HCT116 (cell line): ENCODE results near the gene RCAN2. TPM values are rescaled to one million over a fixed set of nuclear protein-coding genes. Genes with fewer than 3 reads are reported as not detected.

Experiments
- ATAC-seq: fragments of 200-7000 bp; cut with Tn5 transposase; 2 replicates; pipeline ENCODE4 v1.9.1; 2020; ENCODE audit warnings: mild to moderate bottlenecking, moderate library complexity
- BruUV-seq: library from RNA; stranded (reverse); fragments of 400-500 nt; replicated peaks from 2 replicates; lab custom pipeline; 2021; lab: Mats Ljungman, UMichigan
- CTCF ChIA-PET: fragments of 300-600 bp; sonication (Branson Sonifier 250); formaldehyde crosslinking; loops from one replicate; lab custom pipeline; 2021; ENCODE audit warnings: antibody characterized with exemption; lab: Charles Lee
- POLR2A ChIA-PET: fragments of 300-600, 350-600 bp; sonication (Branson Sonifier 250); formaldehyde crosslinking; loops from one replicate; lab custom pipeline; 2021; ENCODE audit warnings: antibody characterized with exemption; lab: Charles Lee
- RAD21 ChIA-PET, 2 experiments: fragments of 300-600 bp; sonication (Branson Sonifier 250); formaldehyde crosslinking; loops; one replicate each; lab custom pipeline; 2023; ENCODE audit warnings: low total read pairs in 2 of 2; ENCODE audit not compliant: uncharacterized antibody in 2 of 2, unreplicated experiment in 2 of 2, low non-redundant PET in 1 of 2; lab: Charles Lee
- DNase-seq: peaks from one replicate; pipeline ENCODE4 v3.0.0-alpha.2; 2010; ENCODE audit warnings: low read depth, low spot score
- H2AFZ ChIP-seq: fragments of 200-600 bp; shearing (Covaris generic), sonication (generic); 2 replicates; pipeline ENCODE4 v1.6.1; 2017; ENCODE audit warnings: low read depth, mixed run types, mixed read lengths, antibody characterized with exemption, low read length; ENCODE audit not compliant: poor library complexity, severe bottlenecking
- H3K27ac ChIP-seq: 2 replicates; pipeline ENCODE4 v1.5.1; 2012; ENCODE audit warnings: low read depth, low read length
- H3K27me3 ChIP-seq: fragments of 200-600 bp; sonication (generic); 2 replicates; pipeline ENCODE4 v1.6.1; 2016; ENCODE audit warnings: mixed run types, low read length, mixed read lengths; ENCODE audit not compliant: insufficient read depth
- H3K36me3 ChIP-seq, 2 experiments: fragments of 200-500 bp in 1 of 2; fragments of 200-600 bp in 1 of 2; sonication (Bioruptor generic) in 1 of 2; sonication (generic) in 1 of 2; 2 replicates each; pipeline versions ENCODE4 v1.5.1 to v1.6.1; 2014 to 2016; ENCODE audit warnings: low read length in 2 of 2, inconsistent platforms in 1 of 2, mixed read lengths in 1 of 2, mixed run types in 1 of 2; ENCODE audit not compliant: insufficient read depth in 2 of 2, control insufficient read depth in 1 of 2
- H3K4me1 ChIP-seq, 2 experiments: fragments of 200-600 bp in 1 of 2; sonication (generic) in 1 of 2; 2 replicates each; pipeline versions ENCODE4 v1.5.1 to v1.6.1; 2012 to 2017; ENCODE audit warnings: low read length in 2 of 2, inconsistent platforms in 1 of 2, mild to moderate bottlenecking in 1 of 2, mixed read lengths in 1 of 2, mixed run types in 1 of 2, moderate library complexity in 1 of 2; ENCODE audit not compliant: insufficient read depth in 2 of 2, control insufficient read depth in 1 of 2
- H3K4me2 ChIP-seq: fragments of 200-600 bp; sonication (generic); 2 replicates; pipeline ENCODE4 v1.6.1; 2017; ENCODE audit warnings: mixed run types, low read length, mixed read lengths
- H3K4me3 ChIP-seq, 2 experiments: fragments of 200-600 bp in 1 of 2; sonication (generic) in 1 of 2; replicated peaks in 1 of 2; 2 replicates each; pipeline ENCODE4 v1.5.1; 2011 to 2016; ENCODE audit warnings: low read length in 2 of 2, control low read depth in 1 of 2, low read depth in 1 of 2, mild to moderate bottlenecking in 1 of 2, mixed read lengths in 1 of 2, mixed run types in 1 of 2
- H3K79me2 ChIP-seq: fragments of 200-600 bp; sonication (generic); 2 replicates; pipeline ENCODE4 v1.6.1; 2017; ENCODE audit warnings: mild to moderate bottlenecking, mixed run types, low read length, moderate library complexity, mixed read lengths; ENCODE audit not compliant: insufficient read depth
- H3K9ac ChIP-seq: fragments of 200-600 bp; sonication (generic); 2 replicates; pipeline ENCODE4 v1.6.1; 2016; ENCODE audit warnings: low read length, mixed read lengths
- H3K9me2 ChIP-seq: fragments of 200-600 bp; sonication (generic), shearing (Covaris generic); 2 replicates; pipeline ENCODE4 v1.6.1; 2017; ENCODE audit warnings: mixed run types, mild to moderate bottlenecking, moderate library complexity; ENCODE audit not compliant: insufficient read depth
- H3K9me3 ChIP-seq, 2 experiments: fragments of 200-500 bp in 1 of 2; fragments of 200-600 bp in 1 of 2; sonication (Bioruptor generic) in 1 of 2; sonication (generic) in 1 of 2; 2 replicates each; pipeline ENCODE4 v1.6.1; 2014 to 2017; ENCODE audit warnings: low read length in 2 of 2, mixed read lengths in 2 of 2, inconsistent platforms in 1 of 2, low read depth in 1 of 2, mild to moderate bottlenecking in 1 of 2, mixed run types in 1 of 2, moderate library complexity in 1 of 2; ENCODE audit not compliant: control insufficient read depth in 1 of 2, insufficient read depth in 1 of 2
- H4K20me1 ChIP-seq: fragments of 200-600 bp; sonication (generic), shearing (Covaris generic); 2 replicates; pipeline ENCODE4 v1.6.1; 2017; ENCODE audit warnings: mixed run types, mild to moderate bottlenecking, moderate library complexity; ENCODE audit not compliant: insufficient read depth
- CBX3 ChIP-seq: IDR thresholded peaks from 2 replicates; pipeline ENCODE4 v1.6.1; 2012; ENCODE audit warnings: low read depth
- CEBPB ChIP-seq: IDR thresholded peaks from 2 replicates; pipeline ENCODE4 v1.6.1; 2012; ENCODE audit warnings: low read depth
- EGR1 ChIP-seq: IDR thresholded peaks from 2 replicates; pipeline ENCODE4 v1.6.1; 2012; ENCODE audit warnings: low read depth
- ELF1 ChIP-seq: IDR thresholded peaks from 2 replicates; pipeline ENCODE4 v1.6.1; 2012; ENCODE audit warnings: low read depth, borderline replicate concordance
- EZH2 ChIP-seq: fragments of 200-600 bp; sonication (generic); IDR thresholded peaks from 2 replicates; pipeline ENCODE4 v1.6.1; 2017; ENCODE audit warnings: antibody characterized with exemption, mixed run types
- EZH2phosphoT487 ChIP-seq: fragments of 200-600 bp; IDR thresholded peaks from 2 replicates; pipeline ENCODE4 v1.6.1; 2018; ENCODE audit warnings: antibody characterized with exemption, borderline replicate concordance
- FOSL1 ChIP-seq: IDR thresholded peaks from 2 replicates; pipeline ENCODE4 v1.6.1; 2012; ENCODE audit warnings: low read depth
- JUND ChIP-seq: IDR thresholded peaks from 2 replicates; pipeline ENCODE4 v1.6.1; 2012
- POLR2AphosphoS5 ChIP-seq: IDR thresholded peaks from 2 replicates; pipeline ENCODE4 v1.6.1; 2011; ENCODE audit warnings: mild to moderate bottlenecking, low read depth, low read length, moderate library complexity
- SIN3A ChIP-seq: IDR thresholded peaks from 2 replicates; pipeline ENCODE4 v1.6.1; 2012; ENCODE audit warnings: low read depth
- TCF7L2 ChIP-seq: IDR thresholded peaks from 2 replicates; pipeline ENCODE4 v1.7.0; 2011; ENCODE audit warnings: borderline replicate concordance, inconsistent platforms; ENCODE audit not compliant: insufficient read depth, insufficient read length; ENCODE audit errors: extremely low read depth
- YY1 ChIP-seq: IDR thresholded peaks from 2 replicates; pipeline ENCODE4 v1.6.1; 2011; ENCODE audit warnings: low read length, low read depth, moderate library complexity, mild to moderate bottlenecking; ENCODE audit not compliant: insufficient replicate concordance; ENCODE audit errors: extremely low read depth
- intact Hi-C: fragments of 100-400 bp; cut with micrococcal nuclease; formaldehyde crosslinking; loops from 2 replicates; pipeline ENCODE4 v1.10.0; 2022
- total RNA-seq: library from RNA; stranded (reverse); gene quantifications from one replicate; pipeline ENCODE4 v1.2.1, GENCODE V29; 2021; ENCODE audit not compliant: unreplicated experiment
- TF ChIP-seq, protein P1 (sequence below): IDR thresholded peaks from 2 replicates; pipeline ENCODE4 v1.6.1; 2012; ENCODE audit warnings: low read depth
- TF ChIP-seq, protein P2 (sequence below): IDR thresholded peaks from 2 replicates; pipeline ENCODE4 v1.6.1; 2012
- TF ChIP-seq, protein P3 (sequence below), 3 experiments: fragments of 200-600 bp in 1 of 3; sonication (generic) in 1 of 3; IDR thresholded peaks in 2 of 3; conservative IDR thresholded peaks in 1 of 3; 2 replicates each; pipeline ENCODE4 v1.5.1; 2012 to 2017; ENCODE audit warnings: low read depth in 2 of 3, low read length in 2 of 3, antibody characterized with exemption in 1 of 3, borderline replicate concordance in 1 of 3, control low read depth in 1 of 3, mild to moderate bottlenecking in 1 of 3, mixed read lengths in 1 of 3, mixed run types in 1 of 3, moderate library complexity in 1 of 3; ENCODE audit not compliant: insufficient read depth in 1 of 3

The RCAN2 gene
- total RNA-seq, 1 experiment from 2014 or later = 0.57 TPM

DNA sequence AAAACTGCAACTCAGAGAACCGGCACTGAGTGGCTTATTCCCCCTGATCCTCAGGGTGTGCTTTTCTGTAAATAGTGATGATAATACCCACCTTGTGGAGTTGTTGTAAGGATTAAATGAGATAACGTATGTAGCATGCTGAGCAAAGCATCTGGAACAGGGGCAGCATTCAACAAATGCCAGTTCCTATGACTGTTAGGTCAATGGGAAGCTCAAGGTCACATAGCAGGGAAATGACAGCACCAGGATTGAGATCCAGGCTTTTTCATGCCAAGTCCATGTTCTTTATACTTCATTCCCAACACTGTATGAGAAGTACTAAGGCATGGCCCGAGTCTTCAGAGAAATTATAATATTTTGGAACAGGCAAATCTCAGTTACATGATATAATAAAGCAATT lies 5.1 kb downstream of the RCAN2 start (continued):
- TF ChIP-seq, protein P1, sequence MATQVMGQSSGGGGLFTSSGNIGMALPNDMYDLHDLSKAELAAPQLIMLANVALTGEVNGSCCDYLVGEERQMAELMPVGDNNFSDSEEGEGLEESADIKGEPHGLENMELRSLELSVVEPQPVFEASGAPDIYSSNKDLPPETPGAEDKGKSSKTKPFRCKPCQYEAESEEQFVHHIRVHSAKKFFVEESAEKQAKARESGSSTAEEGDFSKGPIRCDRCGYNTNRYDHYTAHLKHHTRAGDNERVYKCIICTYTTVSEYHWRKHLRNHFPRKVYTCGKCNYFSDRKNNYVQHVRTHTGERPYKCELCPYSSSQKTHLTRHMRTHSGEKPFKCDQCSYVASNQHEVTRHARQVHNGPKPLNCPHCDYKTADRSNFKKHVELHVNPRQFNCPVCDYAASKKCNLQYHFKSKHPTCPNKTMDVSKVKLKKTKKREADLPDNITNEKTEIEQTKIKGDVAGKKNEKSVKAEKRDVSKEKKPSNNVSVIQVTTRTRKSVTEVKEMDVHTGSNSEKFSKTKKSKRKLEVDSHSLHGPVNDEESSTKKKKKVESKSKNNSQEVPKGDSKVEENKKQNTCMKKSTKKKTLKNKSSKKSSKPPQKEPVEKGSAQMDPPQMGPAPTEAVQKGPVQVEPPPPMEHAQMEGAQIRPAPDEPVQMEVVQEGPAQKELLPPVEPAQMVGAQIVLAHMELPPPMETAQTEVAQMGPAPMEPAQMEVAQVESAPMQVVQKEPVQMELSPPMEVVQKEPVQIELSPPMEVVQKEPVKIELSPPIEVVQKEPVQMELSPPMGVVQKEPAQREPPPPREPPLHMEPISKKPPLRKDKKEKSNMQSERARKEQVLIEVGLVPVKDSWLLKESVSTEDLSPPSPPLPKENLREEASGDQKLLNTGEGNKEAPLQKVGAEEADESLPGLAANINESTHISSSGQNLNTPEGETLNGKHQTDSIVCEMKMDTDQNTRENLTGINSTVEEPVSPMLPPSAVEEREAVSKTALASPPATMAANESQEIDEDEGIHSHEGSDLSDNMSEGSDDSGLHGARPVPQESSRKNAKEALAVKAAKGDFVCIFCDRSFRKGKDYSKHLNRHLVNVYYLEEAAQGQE = no peak
- TF ChIP-seq TCF7L2 (no peak), EZH2phosphoT487 (no peak), EGR1 (no peak), ELF1 (no peak)

DNA sequence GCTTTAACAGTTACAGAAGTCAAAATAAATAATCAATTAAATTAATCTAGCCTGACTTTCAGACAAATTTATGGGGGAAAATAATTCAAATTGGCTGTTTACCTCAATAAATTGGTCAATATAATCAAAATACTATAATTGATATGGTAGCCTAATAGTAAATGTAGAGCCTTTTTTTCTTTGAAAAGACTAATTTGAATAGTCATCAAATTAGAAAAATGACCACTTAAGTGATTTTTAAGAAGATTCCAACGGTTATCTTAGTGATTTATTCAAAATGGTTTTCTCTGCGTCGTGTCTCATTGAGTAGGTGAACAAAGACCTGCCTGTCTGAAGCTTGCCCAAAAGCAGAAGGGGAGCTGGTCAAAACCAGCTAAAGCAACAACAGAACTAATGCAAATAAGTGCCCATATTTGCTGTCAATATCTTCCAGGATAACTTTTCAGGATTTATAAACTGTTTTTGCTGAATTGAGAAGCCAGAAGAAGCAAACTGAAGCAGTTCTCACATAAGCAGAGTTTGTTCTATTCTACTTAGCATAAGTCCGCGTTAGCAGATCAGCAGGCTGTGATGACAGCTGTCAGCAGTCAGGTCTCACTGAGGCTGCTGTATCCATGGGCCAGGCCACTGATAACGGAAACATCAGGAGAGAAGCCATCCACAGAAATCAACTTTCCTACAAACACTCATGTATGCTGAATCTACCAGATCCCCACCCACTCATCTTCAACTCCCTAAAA lies 7.0 kb downstream of the RCAN2 start:
- Histone ChIP-seq H4K20me1 (no peaks in the 10 kb centered on the region), H3K79me2 (no peaks in the 10 kb centered on the region), H3K36me3 (no peaks in the 10 kb centered on the region), H3K4me2 (no peak overlapping the region), H3K4me3 (no peak overlapping the region), H3K27ac (no peak overlapping the region), H3K9ac (no peak overlapping the region), H3K27me3 (peaks cover 13% of the 10 kb centered on the region; the same call in 1 of the 2 replicates), H3K9me3 (no peaks in the 10 kb centered on the region), H3K4me1 (no peaks in the 10 kb centered on the region), H3K9me2 (no peaks in the 10 kb centered on the region), H2AFZ (no peak overlapping the region)
- ChIA-PET CTCF (no interaction called here), RAD21 (no interaction called here), POLR2A (no interaction called here)
- no peak for DNase-seq
- BruUV-seq = no TSS peak
- no peak for ATAC-seq
- intact Hi-C loops = no loop called here
- TF ChIP-seq CEBPB = no peak
- no peak for TF ChIP-seq CBX3
- no peak for TF ChIP-seq JUND
- no peak for TF ChIP-seq FOSL1
- no peak for TF ChIP-seq SIN3A
- TF ChIP-seq, protein P2, sequence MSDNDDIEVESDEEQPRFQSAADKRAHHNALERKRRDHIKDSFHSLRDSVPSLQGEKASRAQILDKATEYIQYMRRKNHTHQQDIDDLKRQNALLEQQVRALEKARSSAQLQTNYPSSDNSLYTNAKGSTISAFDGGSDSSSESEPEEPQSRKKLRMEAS = no peak
- TF ChIP-seq POLR2AphosphoS5 = no peak
- TF ChIP-seq, protein P3, sequence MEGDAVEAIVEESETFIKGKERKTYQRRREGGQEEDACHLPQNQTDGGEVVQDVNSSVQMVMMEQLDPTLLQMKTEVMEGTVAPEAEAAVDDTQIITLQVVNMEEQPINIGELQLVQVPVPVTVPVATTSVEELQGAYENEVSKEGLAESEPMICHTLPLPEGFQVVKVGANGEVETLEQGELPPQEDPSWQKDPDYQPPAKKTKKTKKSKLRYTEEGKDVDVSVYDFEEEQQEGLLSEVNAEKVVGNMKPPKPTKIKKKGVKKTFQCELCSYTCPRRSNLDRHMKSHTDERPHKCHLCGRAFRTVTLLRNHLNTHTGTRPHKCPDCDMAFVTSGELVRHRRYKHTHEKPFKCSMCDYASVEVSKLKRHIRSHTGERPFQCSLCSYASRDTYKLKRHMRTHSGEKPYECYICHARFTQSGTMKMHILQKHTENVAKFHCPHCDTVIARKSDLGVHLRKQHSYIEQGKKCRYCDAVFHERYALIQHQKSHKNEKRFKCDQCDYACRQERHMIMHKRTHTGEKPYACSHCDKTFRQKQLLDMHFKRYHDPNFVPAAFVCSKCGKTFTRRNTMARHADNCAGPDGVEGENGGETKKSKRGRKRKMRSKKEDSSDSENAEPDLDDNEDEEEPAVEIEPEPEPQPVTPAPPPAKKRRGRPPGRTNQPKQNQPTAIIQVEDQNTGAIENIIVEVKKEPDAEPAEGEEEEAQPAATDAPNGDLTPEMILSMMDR (IDR thresholded peaks at IDR 0.05 in 2 of 3, conservative IDR thresholded peaks at IDR 0.05 in 1 of 3; ENCODE audit: borderline replicate concordance in 1 of 3, insufficient read depth in 1 of 3, low read depth in 2 of 3, low read length in 2 of 3) = no peak
- TF ChIP-seq YY1 = no peak
- no peak for TF ChIP-seq EZH2
- TF ChIP-seq, protein P1 = no peak
- TF ChIP-seq EGR1 = no peak
- TF ChIP-seq EZH2phosphoT487 = no peak
